Mucosa of descending colon (tissue), 3 donors: Measurements from ENCODE around the gene FSTL4. TPM values are rescaled to one million over a fixed set of nuclear protein-coding genes. Genes with fewer than 3 reads are reported as not detected.

ENCODE experiments used
- ATAC-seq: fragments of 200-7000 bp; cut with Tn5 transposase; one replicate; pipeline ENCODE4 v1.9.1; 2020; ENCODE audit warnings: mild to moderate bottlenecking, moderate library complexity
- DNase-seq, 3 donors: peaks; one replicate each; pipeline ENCODE4 v3.0.0-alpha.2; 2020
- H3K36me3 ChIP-seq: fragments of 200-600 bp; one replicate; pipeline ENCODE4 v1.8.0; 2021; ENCODE audit warnings: low read depth, mild to moderate bottlenecking
- H3K4me1 ChIP-seq: fragments of 200-600 bp; one replicate; pipeline ENCODE4 v1.8.0; 2021; ENCODE audit warnings: low read depth, mild to moderate bottlenecking
- H3K4me3 ChIP-seq: fragments of 200-600 bp; one replicate; pipeline ENCODE4 v1.8.0; 2021; ENCODE audit warnings: mild to moderate bottlenecking
- H3K9me3 ChIP-seq: fragments of 200-600 bp; one replicate; pipeline ENCODE4 v1.8.0; 2021; ENCODE audit warnings: mild to moderate bottlenecking
- intact Hi-C, 2 donors: fragments of 100-400 bp; cut with DNase I in 1 of 2; cut with micrococcal nuclease in 1 of 2; formaldehyde crosslinking; loops; one replicate each; pipeline versions ENCODE4 v1.11.0 to v1.11.1; 2022; cut with DNase I, micrococcal nuclease
- total RNA-seq, 3 donors: library from RNA; stranded (reverse); fragmentation: NEBNext Ultra II Directional in 2 of 3; extraction: Animal tissue kit (Norgen Biotek cat#: 25700) in 2 of 3; gene quantifications; one replicate each; pipeline versions ENCODE4 v1.2.1 to v1.2.4, GENCODE V29; 2021 to 2023
- TF ChIP-seq, protein P1 (sequence below): fragments of 200-600 bp; IDR thresholded peaks from one replicate; pipeline ENCODE4 v1.8.0; 2022; ENCODE audit warnings: antibody characterized with exemption, mild to moderate bottlenecking
- donor health status: DM: no; HTN: no; CAD: no; lungs with moderate emphysema.
- donor health status: DM: no; HTN: no; CAD: no.
- donor health status: DM: no; HTN: yes; CAD: no.

The FSTL4 gene
- total RNA-seq, 3 donors from 2014 or later, result 0.29 to 0.77 (median 0.57) TPM

DNA sequence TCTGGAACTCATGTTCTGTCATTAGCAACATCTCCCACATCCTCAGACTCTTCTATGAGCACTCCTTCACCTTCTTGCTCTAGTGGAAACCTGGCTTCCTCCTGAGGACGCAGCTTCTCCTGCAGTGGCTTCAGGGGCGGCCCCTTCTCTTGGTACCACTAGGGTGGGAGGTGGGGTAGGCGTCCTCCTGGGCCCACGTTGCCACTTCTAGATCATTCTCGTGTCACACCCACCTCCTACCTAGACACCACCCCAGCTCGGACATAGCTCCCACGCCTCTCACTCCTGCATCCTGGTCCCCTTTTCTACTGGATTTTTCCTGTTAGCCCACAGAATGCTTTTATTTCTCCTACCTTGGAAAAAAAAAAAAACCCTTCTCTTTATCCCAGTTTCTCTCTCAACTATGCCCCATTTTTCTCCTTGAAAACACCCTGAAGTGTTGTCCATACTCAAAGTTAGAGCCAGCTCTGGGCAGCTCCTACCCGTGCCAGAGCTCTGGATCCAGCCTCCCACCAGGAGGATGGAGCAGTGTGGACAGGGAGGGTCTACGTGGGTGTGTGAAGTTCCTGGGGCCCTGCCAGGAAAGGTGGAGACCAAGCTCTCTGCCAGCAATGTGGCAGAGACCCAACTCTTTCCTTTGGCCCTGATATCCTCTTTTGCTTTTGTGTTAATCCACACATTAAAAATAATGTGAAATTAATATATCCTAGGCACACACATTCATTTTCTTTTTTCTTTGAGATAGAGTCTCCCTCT lies 381.3 kb downstream of the FSTL4 start:
- H3K36me3 ChIP-seq, result no peaks in the 10 kb centered on the region
- intact Hi-C loops, result no loop called here
- peaks cover 24% of the 10 kb centered on the region for H3K4me1 ChIP-seq
- no peak for ATAC-seq
- H3K9me3 ChIP-seq, result no peaks in the 10 kb centered on the region
- no peak overlapping the region for H3K4me3 ChIP-seq
- DNase-seq, result no peak
- TF ChIP-seq, protein P1, sequence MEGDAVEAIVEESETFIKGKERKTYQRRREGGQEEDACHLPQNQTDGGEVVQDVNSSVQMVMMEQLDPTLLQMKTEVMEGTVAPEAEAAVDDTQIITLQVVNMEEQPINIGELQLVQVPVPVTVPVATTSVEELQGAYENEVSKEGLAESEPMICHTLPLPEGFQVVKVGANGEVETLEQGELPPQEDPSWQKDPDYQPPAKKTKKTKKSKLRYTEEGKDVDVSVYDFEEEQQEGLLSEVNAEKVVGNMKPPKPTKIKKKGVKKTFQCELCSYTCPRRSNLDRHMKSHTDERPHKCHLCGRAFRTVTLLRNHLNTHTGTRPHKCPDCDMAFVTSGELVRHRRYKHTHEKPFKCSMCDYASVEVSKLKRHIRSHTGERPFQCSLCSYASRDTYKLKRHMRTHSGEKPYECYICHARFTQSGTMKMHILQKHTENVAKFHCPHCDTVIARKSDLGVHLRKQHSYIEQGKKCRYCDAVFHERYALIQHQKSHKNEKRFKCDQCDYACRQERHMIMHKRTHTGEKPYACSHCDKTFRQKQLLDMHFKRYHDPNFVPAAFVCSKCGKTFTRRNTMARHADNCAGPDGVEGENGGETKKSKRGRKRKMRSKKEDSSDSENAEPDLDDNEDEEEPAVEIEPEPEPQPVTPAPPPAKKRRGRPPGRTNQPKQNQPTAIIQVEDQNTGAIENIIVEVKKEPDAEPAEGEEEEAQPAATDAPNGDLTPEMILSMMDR, result no peak

DNA sequence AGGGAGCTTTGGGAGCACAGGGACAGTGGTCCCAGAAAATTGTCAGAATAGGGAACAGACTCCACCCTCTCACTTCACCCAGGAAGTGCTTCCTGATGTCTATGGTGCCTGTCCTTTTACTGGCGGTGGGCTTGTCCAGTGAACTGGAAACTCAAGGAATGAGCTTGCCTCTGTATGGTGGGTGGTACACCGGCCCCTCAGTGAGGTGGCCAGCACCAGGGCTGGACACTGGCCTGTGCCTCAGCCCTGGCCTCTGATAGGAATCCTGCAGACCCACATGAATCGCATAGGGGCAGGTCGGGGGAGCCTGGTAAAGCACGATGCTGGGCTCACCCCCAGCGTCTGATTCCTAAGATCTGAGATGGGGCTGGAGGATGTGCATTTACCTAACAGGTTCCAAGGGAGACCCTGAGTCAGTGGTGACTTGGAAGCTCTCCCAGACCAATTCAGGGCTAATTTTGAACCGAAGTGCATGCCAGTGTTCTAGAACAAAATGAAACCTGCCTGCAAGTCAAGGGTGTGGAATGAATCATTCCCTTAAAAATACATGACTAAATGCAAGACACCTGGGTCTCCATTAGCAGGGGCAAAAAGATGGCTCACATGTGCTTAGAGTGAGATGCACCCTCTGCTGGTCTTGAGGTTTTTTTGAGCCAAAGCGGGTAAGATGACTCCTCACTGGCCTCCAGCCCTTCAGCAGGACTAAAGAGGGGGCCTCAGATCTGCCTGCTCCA lies 382.2 kb downstream of the FSTL4 start:
- TF ChIP-seq, protein P1, result no peak
- intact Hi-C loops, result no loop called here
- no peaks in the 10 kb centered on the region for H3K9me3 ChIP-seq
- H3K4me1 ChIP-seq, result peaks cover 33% of the 10 kb centered on the region
- DNase-seq (no peak), ATAC-seq (no peak)
- no peaks in the 10 kb centered on the region for H3K36me3 ChIP-seq
- no peak overlapping the region for H3K4me3 ChIP-seq

DNA sequence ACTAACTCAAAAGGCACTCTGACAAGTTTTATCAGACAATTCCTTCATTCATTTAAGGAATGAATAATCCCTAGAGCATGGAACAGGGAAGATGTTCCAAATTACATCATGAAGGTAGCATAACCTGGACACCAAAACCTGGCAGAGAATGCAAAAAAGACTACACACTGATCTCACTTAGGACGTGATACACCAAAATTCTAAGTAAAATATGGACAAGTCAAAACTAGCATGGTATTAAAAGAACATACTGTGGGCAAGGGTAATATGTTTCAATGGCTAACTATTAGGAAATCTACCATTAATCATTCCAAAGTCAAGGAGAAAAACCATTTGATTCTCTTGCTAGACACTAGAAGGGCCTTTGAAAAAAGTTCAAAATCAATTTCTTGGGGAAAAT lies 384.0 kb downstream of the FSTL4 start:
- ATAC-seq (no peak), DNase-seq (no peak)
- H3K36me3 ChIP-seq, result no peaks in the 10 kb centered on the region
- H3K4me1 ChIP-seq, result peaks cover 35% of the 10 kb centered on the region
- TF ChIP-seq, protein P1, result no peak
- H3K9me3 ChIP-seq, result no peaks in the 10 kb centered on the region
- intact Hi-C loops, result no loop called here
- no peak overlapping the region for H3K4me3 ChIP-seq

DNA sequence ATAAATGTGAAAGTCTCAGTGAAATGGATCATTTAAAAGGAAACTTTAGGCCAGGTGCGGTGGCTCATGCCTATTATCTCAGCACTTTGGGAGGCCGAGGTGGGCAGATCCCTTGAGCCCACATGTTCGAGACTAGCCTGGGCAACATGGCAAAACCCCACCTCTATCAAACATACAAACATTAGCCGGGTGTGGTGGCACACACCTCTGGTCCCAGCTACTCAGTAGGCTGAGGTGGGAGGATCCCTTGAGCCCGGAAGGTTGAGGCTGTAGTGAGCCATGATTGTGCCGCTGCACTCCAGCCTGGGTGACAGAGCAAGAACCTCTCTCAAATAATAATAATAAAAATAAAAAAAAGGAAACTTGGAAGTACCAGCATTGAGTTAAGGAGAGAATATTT lies 384.4 kb downstream of the FSTL4 start:
- H3K4me3 ChIP-seq, result no peak overlapping the region
- DNase-seq (no peak), ATAC-seq (no peak)
- no peaks in the 10 kb centered on the region for H3K9me3 ChIP-seq
- no peaks in the 10 kb centered on the region for H3K36me3 ChIP-seq
- intact Hi-C loops, result no loop called here
- H3K4me1 ChIP-seq, result peaks cover 35% of the 10 kb centered on the region
- TF ChIP-seq, protein P1, result no peak

DNA sequence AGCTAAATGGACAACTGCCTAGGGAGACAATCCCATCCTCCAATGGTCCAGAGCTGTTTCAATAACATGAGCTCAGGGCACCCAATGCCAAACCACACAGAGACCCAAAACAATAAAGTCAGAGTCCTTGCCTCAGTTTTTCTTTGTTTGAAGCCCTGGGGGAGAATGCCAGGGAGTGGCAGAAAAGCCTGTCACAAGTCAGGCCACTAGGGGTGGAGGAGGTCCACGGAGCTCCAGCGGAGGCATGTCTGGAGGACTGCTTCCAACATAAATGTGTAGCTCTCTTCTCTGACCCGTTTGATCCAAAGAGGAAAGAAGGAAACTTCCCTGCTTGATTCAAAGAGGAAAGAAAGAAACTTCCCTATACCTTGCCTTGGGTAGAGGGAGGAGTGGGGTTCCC lies 385.3 kb downstream of the FSTL4 start:
- DNase-seq (no peak), ATAC-seq (no peak)
- no peak overlapping the region for H3K4me3 ChIP-seq
- H3K9me3 ChIP-seq, result no peaks in the 10 kb centered on the region
- peaks cover 31% of the 10 kb centered on the region for H3K4me1 ChIP-seq
- TF ChIP-seq, protein P1, result no peak
- no peaks in the 10 kb centered on the region for H3K36me3 ChIP-seq
- intact Hi-C loops, result no loop called here
